Panc1 (cell line): ENCODE data around the gene MOCS1.

Experiments
- POLR2AphosphoS5 ChIP-seq: IDR thresholded peaks from 2 replicates; pipeline ENCODE4 v1.6.1; 2012; ENCODE audit warnings: mild to moderate bottlenecking, low read depth, low read length, moderate library complexity
- SIN3A ChIP-seq: IDR thresholded peaks from 2 replicates; pipeline ENCODE4 v1.6.1; 2012; ENCODE audit warnings: low read depth, mild to moderate bottlenecking, low read length, moderate library complexity, borderline replicate concordance; ENCODE audit not compliant: insufficient read depth
- TCF7L2 ChIP-seq: IDR thresholded peaks from 2 replicates; pipeline ENCODE4 v1.6.1; 2011; ENCODE audit warnings: mild to moderate bottlenecking, low read depth, low read length, inconsistent platforms
- TF ChIP-seq, protein P1 (sequence below): fragments of 450-650 bp; IDR thresholded peaks from 2 replicates; pipeline ENCODE4 v1.5.1; 2017; ENCODE audit warnings: mild to moderate bottlenecking
- TF ChIP-seq, protein P2 (sequence below), 2 experiments: IDR thresholded peaks; 2 replicates each; pipeline ENCODE4 v1.6.1; 2011 to 2012; ENCODE audit warnings: low read depth in 2 of 2, control low read depth in 1 of 2, low read length in 1 of 2, mild to moderate bottlenecking in 1 of 2, moderate library complexity in 1 of 2; ENCODE audit not compliant: insufficient read depth in 1 of 2

DNA sequence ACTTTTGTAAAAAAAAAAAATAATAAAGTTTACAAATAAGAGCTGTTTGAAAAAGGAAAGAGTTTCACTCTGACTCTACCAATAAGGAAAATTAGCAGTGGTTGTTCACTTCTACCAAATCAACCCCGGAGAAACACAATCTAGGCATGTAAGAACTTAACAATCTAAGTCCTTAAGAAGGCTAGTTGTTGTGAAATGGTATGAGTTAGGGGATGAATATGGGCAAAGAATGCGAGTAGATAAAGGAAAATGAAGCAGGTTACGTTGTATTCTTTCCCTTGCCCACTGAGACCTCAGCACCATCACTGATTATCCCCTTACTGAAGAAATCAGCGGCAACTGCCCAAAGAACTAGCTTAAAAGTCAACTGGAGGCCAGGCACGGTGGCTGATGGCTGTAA lies 15.4 kb downstream of the MOCS1 start:
- TF ChIP-seq, protein P1, sequence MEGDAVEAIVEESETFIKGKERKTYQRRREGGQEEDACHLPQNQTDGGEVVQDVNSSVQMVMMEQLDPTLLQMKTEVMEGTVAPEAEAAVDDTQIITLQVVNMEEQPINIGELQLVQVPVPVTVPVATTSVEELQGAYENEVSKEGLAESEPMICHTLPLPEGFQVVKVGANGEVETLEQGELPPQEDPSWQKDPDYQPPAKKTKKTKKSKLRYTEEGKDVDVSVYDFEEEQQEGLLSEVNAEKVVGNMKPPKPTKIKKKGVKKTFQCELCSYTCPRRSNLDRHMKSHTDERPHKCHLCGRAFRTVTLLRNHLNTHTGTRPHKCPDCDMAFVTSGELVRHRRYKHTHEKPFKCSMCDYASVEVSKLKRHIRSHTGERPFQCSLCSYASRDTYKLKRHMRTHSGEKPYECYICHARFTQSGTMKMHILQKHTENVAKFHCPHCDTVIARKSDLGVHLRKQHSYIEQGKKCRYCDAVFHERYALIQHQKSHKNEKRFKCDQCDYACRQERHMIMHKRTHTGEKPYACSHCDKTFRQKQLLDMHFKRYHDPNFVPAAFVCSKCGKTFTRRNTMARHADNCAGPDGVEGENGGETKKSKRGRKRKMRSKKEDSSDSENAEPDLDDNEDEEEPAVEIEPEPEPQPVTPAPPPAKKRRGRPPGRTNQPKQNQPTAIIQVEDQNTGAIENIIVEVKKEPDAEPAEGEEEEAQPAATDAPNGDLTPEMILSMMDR, result no peak
- TF ChIP-seq POLR2AphosphoS5 (no peak), TCF7L2 (no peak), SIN3A (no peak)
- TF ChIP-seq, protein P2, sequence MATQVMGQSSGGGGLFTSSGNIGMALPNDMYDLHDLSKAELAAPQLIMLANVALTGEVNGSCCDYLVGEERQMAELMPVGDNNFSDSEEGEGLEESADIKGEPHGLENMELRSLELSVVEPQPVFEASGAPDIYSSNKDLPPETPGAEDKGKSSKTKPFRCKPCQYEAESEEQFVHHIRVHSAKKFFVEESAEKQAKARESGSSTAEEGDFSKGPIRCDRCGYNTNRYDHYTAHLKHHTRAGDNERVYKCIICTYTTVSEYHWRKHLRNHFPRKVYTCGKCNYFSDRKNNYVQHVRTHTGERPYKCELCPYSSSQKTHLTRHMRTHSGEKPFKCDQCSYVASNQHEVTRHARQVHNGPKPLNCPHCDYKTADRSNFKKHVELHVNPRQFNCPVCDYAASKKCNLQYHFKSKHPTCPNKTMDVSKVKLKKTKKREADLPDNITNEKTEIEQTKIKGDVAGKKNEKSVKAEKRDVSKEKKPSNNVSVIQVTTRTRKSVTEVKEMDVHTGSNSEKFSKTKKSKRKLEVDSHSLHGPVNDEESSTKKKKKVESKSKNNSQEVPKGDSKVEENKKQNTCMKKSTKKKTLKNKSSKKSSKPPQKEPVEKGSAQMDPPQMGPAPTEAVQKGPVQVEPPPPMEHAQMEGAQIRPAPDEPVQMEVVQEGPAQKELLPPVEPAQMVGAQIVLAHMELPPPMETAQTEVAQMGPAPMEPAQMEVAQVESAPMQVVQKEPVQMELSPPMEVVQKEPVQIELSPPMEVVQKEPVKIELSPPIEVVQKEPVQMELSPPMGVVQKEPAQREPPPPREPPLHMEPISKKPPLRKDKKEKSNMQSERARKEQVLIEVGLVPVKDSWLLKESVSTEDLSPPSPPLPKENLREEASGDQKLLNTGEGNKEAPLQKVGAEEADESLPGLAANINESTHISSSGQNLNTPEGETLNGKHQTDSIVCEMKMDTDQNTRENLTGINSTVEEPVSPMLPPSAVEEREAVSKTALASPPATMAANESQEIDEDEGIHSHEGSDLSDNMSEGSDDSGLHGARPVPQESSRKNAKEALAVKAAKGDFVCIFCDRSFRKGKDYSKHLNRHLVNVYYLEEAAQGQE (IDR thresholded peaks at IDR 0.05; ENCODE audit: insufficient read depth in 1 of 2, low read depth in 2 of 2, low read length in 1 of 2), result no peak
